Activated CD8-positive, alpha-beta memory T cell treated with anti-CD3 and anti-CD28 coated beads, Interleukin-2, amount 50 U/mL, for 4 hours (primary cell): ENCODE data around the gene ADH1A.
"Not testable (repeated sequence)": the region's sequence is repeated elsewhere in the genome, so short reads cannot be mapped to it uniquely, and the experiment has no call there.

Experiments
- DNase-seq: peaks from one replicate; pipeline ENCODE4 v3.0.0-alpha.2; 2020

ADH1A gene

GRCh38 chr4:99290848-99291786, at the start of gene ADH1A:
Gene ADH1A (minus strand): TSS chr4:99290985. CDS start chr4:99290914, 71 bp downstream.
- DNase-seq: no peak

- no peak for DNase-seq
Observed at GRCh38 chr4:99339172-99339571, 48.4 kb upstream of the ADH1A start.

GRCh38 chr4:99336553-99336952, 45.8 kb upstream of the ADH1A start:
- no peak for DNase-seq

GRCh38 chr4:99334880-99335279, 44.1 kb upstream of the ADH1A start:
- DNase-seq: no peak

- no peak for DNase-seq
Observed at GRCh38 chr4:99330648-99331047, 39.9 kb upstream of the ADH1A start.

GRCh38 chr4:99329876-99330275, 39.1 kb upstream of the ADH1A start:
- no peak for DNase-seq

- DNase-seq: no peak
Observed at GRCh38 chr4:99324979-99325378, 34.2 kb upstream of the ADH1A start.

GRCh38 chr4:99324361-99324760, 33.6 kb upstream of the ADH1A start:
- DNase-seq: no peak

GRCh38 chr4:99323756-99324155, 33.0 kb upstream of the ADH1A start:
- no peak for DNase-seq

GRCh38 chr4:99321241-99322191, 30.7 kb upstream of the ADH1A start, which contains the start of gene ADH1B:
Gene ADH1B (minus strand): TSS chr4:99321401. CDS start chr4:99321331, 70 bp downstream.
- no peak for DNase-seq

- DNase-seq: not testable (repeated sequence)
Observed at GRCh38 chr4:99317811-99318210, 27.0 kb upstream of the ADH1A start.

- DNase-seq: no peak
Observed at GRCh38 chr4:99317354-99317753, 26.6 kb upstream of the ADH1A start.

- DNase-seq: no peak
Observed at GRCh38 chr4:99315839-99316238, 25.1 kb upstream of the ADH1A start.

GRCh38 chr4:99314211-99314610, 23.4 kb upstream of the ADH1A start:
- no peak for DNase-seq

- DNase-seq: no peak
Observed at GRCh38 chr4:99310389-99310788, 19.6 kb upstream of the ADH1A start.

- no peak for DNase-seq
Observed at GRCh38 chr4:99305638-99306400, 15.0 kb upstream of the ADH1A start.

- DNase-seq: no peak
Observed at GRCh38 chr4:99301376-99302164, 10.8 kb upstream of the ADH1A start.

- no peak for DNase-seq
Observed at GRCh38 chr4:99300934-99301333, 10.1 kb upstream of the ADH1A start.

- DNase-seq: no peak
Observed at GRCh38 chr4:99293357-99293756, 2.6 kb upstream of the ADH1A start.

- DNase-seq: no peak
Observed at GRCh38 chr4:99285387-99285786, 5.4 kb downstream of the ADH1A start.

- DNase-seq: no peak
Observed at GRCh38 chr4:99282731-99283130, 8.1 kb downstream of the ADH1A start.

GRCh38 chr4:99281261-99281660, 9.5 kb downstream of the ADH1A start:
- DNase-seq: no peak
